ENCODE results near the gene SUPT3H.

The SUPT3H gene

DNA sequence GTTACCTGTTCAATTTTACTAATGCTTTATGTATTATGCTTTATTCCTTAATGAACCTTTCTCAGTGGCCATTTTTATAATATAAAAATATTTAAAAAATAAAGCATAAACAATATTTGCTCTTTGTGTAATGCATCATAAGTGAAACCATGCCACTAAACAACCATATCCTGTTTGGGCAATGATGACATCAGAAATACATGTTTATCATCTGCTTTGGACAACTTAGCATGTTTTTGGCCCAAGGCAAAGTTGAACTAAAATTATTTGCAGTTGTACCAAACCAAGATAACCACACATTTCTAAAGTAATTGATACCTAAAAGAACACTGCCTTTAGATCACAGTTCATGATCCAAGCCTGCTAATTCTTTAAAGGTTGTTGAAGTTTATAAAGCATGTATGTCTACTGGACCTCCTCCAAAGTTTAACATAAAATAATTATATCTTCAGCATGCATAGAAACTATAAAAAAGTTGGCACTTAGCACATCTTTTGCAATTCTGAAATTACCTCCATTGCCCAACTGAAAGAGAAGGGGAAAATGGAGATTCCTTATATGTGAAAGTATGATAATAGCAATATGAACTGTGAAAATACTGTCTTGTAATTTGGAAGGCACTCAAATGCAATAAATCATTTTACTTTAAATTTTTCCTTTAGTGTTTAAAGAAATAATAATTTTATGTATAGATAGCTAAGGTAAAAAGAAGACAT lies 375.2 kb downstream of the SUPT3H start:
- Histone ChIP-seq H3K4me1 (no peaks in the 10 kb centered on the region), H3K9me3 (no peaks in the 10 kb centered on the region), H3K36me3 (replicated peaks) (no peaks in the 10 kb centered on the region), H3K27me3 (ENCODE audit: low read depth) (no peaks in the 10 kb centered on the region), H3K4me3 (no peak overlapping the region)
- in situ Hi-C loops (cut with MboI; ENCODE audit: low sequenced_read_pairs), result no loop called here
- DNase-seq (ENCODE audit: low spot score in 2 of 2), result no peak

DNA sequence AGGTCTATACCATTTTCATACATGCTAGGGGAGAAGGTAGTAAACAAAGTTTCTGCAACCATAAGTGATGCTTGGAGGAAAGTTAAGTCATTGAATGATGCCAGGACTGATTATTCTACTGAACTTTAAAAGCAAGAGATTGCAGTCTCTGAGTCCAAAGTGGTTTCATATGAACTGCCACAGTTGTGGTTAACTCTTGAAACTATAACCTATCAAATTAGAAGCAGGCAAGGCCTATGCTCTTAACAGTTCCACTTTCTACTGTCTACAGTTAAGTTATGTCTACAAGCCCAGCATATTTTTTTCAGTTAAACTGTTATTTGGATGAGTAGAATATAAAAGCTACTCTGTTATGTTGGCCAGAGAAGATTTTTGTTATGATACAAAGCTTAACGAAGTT lies 376.1 kb downstream of the SUPT3H start:
- H3K4me1 ChIP-seq, result no peaks in the 10 kb centered on the region
- no peak for DNase-seq (ENCODE audit: low spot score in 2 of 2)
- no peaks in the 10 kb centered on the region for H3K27me3 ChIP-seq (ENCODE audit: low read depth)
- H3K4me3 ChIP-seq, result no peak overlapping the region
- H3K9me3 ChIP-seq, result no peaks in the 10 kb centered on the region
- H3K36me3 ChIP-seq (replicated peaks), result no peaks in the 10 kb centered on the region
- in situ Hi-C loops (cut with MboI; ENCODE audit: low sequenced_read_pairs), result no loop called here

DNA sequence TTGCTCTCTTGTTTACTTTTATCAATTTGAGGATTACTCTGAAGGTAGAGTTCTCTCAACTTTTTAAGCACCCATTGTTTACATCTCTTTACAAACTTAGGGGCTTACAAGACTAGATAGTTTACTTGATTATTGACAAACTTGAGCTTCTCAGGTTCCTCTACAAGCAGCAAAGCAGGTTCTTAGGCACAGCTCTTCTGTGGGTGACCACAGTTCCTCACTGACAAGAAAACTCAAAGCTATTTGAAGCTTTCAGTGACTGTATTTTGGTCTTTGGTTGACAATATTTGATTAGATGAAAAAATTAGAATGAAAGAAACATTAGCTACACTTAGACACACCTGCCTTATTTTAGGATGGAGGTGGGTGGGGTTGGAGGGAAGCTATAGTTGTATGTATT lies 376.9 kb downstream of the SUPT3H start:
- DNase-seq (ENCODE audit: low spot score in 2 of 2), result no peak
- H3K4me3 ChIP-seq, result no peak overlapping the region
- in situ Hi-C loops (cut with MboI; ENCODE audit: low sequenced_read_pairs), result no loop called here

DNA sequence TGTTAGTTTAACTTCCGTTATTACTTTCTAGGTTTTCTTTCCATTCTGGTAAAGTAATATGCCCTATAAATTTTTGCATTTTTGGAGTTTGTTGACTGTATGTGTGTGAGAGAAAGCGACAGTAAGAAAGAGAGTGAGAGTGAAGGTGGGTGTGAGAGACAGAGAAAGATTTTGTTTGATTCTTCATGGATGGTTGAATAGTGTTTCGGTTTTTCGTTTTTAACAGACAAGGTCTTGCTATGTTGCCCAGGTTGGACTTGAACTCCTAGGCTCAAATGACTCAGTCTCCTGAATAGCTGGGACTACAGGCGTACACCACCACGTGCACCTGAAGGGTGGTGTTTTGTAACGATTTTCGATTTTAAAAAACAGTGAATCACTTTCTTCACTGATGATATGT lies 378.7 kb downstream of the SUPT3H start:
- H3K4me1 ChIP-seq, result peaks cover 8% of the 10 kb centered on the region; the same call in 1 of the 2 replicates
- DNase-seq (ENCODE audit: low spot score in 2 of 2), result no peak
- in situ Hi-C loops (cut with MboI; ENCODE audit: low sequenced_read_pairs), result no loop called here
- no peaks in the 10 kb centered on the region for H3K9me3 ChIP-seq
- no peak overlapping the region for H3K4me3 ChIP-seq
- H3K27me3 ChIP-seq (ENCODE audit: low read depth), result no peaks in the 10 kb centered on the region
- H3K36me3 ChIP-seq (replicated peaks), result no peaks in the 10 kb centered on the region

More for the DNA sequence above, 376.9 kb downstream of the SUPT3H start:
- H3K36me3 ChIP-seq (replicated peaks), result no peaks in the 10 kb centered on the region
- no peaks in the 10 kb centered on the region for H3K9me3 ChIP-seq
- peaks cover 3% of the 10 kb centered on the region; the same call in 1 of the 2 replicates for H3K4me1 ChIP-seq
- H3K27me3 ChIP-seq (ENCODE audit: low read depth), result no peaks in the 10 kb centered on the region

DNA sequence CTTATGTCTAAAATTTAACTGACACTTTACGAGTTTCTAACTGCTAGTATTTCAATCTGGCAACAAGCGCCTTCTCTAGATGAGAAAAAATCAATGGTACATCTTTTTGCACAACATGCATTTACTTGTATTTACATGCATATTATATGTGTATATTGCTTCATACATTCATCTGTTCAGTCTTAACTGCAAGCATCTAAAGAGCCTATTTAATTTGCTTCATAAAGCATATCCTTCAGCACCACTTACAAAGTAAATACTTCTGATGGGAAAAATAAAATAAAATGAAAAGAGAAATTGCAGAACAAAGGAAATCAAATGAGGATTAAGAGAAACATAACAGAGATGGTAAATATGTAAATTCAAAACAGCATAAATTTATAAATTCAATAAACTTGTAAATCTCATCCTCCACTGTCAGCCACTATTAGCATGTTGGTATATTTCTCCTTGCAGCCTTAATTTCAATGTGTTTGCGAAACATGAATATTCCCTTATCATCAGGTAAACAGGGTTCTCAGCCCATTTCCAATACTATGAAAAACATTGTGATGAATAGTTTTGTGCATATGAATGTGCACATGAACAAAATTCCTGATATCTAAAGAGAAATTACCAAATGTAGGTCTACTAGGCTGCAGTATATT lies 382.1 kb downstream of the SUPT3H start:
- DNase-seq (ENCODE audit: low spot score in 2 of 2), result peak in 1 of 2 experiments; percentile 53
- H3K4me3 ChIP-seq, result no peak overlapping the region
- no peaks in the 10 kb centered on the region for H3K36me3 ChIP-seq (replicated peaks)
- peaks cover 8% of the 10 kb centered on the region; the same call in 1 of the 2 replicates for H3K4me1 ChIP-seq
- no peaks in the 10 kb centered on the region for H3K27me3 ChIP-seq (ENCODE audit: low read depth)
- H3K9me3 ChIP-seq, result no peaks in the 10 kb centered on the region
- in situ Hi-C loops (cut with MboI; ENCODE audit: low sequenced_read_pairs), result no loop called here

DNA sequence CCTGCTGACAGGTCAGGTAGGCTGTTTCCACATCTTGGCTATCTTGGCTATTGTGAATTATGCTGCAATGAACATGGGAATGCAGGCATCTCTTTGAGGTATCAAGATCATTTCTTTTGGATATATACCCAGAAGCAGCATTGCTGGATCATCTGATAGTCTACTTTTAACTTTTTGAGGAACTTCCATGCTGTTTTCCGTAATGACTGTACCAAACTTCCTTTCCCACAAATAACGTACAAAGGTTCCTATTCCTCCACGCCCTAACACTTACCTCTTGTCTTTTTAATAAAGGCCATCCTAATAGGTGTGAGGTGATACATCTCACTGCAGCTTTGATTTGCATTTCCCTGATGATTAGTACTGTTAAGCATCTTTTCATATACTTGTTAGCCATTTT lies 388.3 kb downstream of the SUPT3H start:
- in situ Hi-C loops (cut with MboI; ENCODE audit: low sequenced_read_pairs), result no loop called here
- no peaks in the 10 kb centered on the region for H3K27me3 ChIP-seq (ENCODE audit: low read depth)
- H3K9me3 ChIP-seq, result no peaks in the 10 kb centered on the region
- DNase-seq (ENCODE audit: low spot score in 2 of 2), result no peak
- no peak overlapping the region for H3K4me3 ChIP-seq
- no peaks in the 10 kb centered on the region for H3K36me3 ChIP-seq (replicated peaks)
- no peaks in the 10 kb centered on the region for H3K4me1 ChIP-seq

DNA sequence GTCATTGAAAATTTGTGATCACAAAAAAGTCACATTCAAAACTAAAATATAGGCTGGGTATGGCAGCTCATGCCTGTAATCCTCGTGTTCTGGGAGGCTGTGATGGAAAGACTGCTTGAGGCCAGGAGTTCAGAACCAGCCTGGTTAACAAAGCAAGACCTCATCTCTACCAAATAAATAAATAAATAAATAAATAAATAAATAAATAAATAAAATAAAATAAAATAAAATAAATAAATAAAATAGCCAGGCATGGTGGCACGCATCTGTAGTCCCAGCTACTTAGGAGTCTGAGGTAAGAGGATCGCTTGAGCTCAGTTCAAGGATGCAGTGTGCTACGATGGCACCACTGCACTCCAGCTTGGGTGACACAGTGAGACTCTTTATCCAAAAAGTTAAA lies 392.7 kb downstream of the SUPT3H start:
- DNase-seq (ENCODE audit: low spot score in 2 of 2), result no peak
- in situ Hi-C loops (cut with MboI; ENCODE audit: low sequenced_read_pairs), result no loop called here
- no peak overlapping the region for H3K4me3 ChIP-seq
- H3K9me3 ChIP-seq, result no peaks in the 10 kb centered on the region
- no peaks in the 10 kb centered on the region for H3K27me3 ChIP-seq (ENCODE audit: low read depth)
- no peaks in the 10 kb centered on the region for H3K4me1 ChIP-seq
- H3K36me3 ChIP-seq (replicated peaks), result no peaks in the 10 kb centered on the region

DNA sequence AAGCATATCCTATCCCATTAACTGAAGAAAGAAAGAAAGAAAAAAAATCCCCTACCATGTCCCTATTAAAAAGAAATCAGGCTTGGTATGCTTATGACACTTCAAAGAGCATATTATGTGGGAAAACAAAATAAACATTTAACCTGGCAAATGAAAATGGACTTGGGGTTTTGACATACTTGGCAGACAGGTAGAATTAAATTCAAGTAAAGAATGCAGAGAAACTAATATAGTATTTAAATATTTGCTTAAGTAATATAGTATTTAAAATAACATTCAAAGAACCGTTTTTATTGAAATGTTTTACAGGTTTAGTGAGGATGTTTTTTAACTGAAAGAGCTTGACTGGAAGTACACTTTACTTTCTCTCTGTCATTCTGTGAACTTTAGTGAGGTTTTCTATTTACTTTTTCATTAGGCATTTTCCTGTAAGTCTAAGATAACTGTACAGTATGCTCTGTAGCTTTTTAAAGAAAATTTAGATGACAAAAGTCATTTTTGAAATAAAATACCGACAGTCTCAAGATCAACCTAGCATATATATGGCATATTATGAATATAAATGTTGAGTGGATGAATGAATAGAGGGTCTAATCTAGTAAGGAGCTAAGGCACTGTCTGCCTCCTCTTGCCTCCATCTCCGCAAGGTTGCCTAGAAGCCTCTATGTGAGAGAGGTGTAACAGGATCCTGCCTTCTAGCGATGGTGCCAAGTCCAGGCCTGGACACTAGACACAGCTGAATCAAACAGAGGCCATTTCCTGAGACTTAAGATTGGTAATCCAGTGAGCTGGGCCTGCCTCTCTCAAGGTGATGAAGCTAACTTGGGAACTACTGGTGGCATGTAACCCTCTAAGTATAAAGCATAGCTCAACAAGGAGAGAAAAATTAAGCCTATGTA lies 394.0 kb downstream of the SUPT3H start:
- Histone ChIP-seq H3K27me3 (ENCODE audit: low read depth) (no peaks in the 10 kb centered on the region), H3K4me3 (no peak overlapping the region), H3K9me3 (no peaks in the 10 kb centered on the region), H3K4me1 (no peaks in the 10 kb centered on the region), H3K36me3 (replicated peaks) (no peaks in the 10 kb centered on the region)
- DNase-seq (ENCODE audit: low spot score in 2 of 2), result no peak
- in situ Hi-C loops (cut with MboI; ENCODE audit: low sequenced_read_pairs), result no loop called here

DNA sequence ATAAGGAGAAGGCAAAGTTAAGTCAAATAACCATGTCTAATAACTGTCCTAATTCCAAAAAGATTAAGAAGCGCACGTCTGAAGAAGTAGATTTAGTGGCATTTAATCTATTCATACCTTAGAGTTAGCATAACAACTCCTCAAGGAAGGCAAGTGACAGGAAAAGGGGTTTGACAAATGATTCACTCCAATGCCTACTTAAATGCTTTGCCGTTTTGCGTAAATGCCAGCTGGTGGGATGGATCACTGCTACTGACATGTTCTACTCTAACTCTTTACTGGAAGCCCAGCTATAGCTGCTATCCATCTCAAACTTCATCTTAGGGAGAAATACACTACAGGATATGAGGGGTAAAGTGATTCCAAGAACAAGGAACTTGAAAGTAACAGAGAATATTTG lies 396.9 kb downstream of the SUPT3H start:
- H3K4me1 ChIP-seq, result no peaks in the 10 kb centered on the region
- in situ Hi-C loops (cut with MboI; ENCODE audit: low sequenced_read_pairs), result no loop called here
- no peaks in the 10 kb centered on the region for H3K9me3 ChIP-seq
- no peaks in the 10 kb centered on the region for H3K36me3 ChIP-seq (replicated peaks)
- no peak overlapping the region for H3K4me3 ChIP-seq
- H3K27me3 ChIP-seq (ENCODE audit: low read depth), result no peaks in the 10 kb centered on the region
- DNase-seq (ENCODE audit: low spot score in 2 of 2), result no peak

DNA sequence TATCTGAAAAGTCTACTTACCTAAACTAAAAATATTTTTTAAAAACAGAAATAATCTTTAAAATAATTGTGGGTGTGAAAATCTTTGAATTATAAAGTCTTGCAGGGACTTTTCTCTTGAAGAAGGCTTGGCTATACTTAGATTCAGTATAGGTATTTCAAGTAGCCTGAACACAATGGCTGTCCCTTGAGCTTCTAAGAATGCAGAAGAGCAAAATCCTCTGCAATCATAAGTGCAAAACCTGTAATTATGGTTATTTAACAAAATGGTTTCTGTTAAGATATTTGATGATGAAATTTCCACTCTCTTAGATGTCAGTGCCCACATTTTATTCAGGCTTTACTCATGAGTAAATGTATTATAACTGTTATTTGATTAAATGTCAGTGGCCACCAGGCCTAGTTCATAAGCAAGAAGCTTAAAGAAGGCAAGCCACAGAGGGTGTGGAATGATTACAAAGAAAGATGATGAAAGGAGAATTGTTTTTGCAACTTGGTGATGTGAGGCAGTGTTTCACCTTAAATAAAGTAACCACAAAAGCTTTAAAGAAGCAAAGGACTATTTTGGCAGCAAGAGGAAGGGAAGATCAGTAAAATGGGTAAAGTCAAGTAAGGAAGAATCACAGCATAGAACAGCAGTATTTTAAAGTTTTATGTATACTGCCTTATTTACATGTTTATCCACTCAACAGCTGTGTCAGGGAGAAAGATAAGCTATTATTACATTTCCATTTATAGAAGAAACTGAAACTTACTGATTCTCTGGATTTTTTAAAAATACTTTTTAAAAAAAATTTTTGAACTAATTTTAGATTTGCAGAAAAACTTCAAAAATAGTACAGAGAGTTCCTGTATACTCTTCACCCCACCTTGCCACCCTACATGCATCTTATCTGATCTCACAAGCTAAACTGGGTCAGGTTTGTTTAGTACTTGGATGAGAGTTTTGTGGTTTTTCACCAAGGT lies 400.8 kb downstream of the SUPT3H start:
- in situ Hi-C loops (cut with MboI; ENCODE audit: low sequenced_read_pairs), result no loop called here
- DNase-seq (ENCODE audit: low spot score in 2 of 2), result no peak
- no peaks in the 10 kb centered on the region for H3K36me3 ChIP-seq (replicated peaks)
- no peaks in the 10 kb centered on the region for H3K27me3 ChIP-seq (ENCODE audit: low read depth)
- no peak overlapping the region for H3K4me3 ChIP-seq
- peaks cover 5% of the 10 kb centered on the region for H3K9me3 ChIP-seq
- no peaks in the 10 kb centered on the region for H3K4me1 ChIP-seq

DNA sequence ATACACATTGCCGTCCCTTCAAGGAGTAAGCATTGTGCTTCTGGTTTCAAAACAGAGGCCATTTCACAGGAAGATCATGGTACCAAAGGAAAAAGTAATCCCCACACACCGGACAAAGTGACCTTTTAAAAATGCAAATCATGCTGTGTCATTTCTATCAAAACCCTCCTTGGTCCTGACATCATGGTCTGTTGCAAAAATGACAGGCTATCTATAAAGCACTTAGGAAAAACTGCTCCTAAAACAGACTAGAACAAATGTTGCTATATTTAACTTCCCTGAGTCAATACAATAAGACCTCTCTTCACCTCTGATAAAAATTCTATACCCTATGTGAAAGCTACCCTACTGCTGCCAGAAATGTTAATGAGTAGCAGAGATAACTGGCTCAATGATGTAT lies 403.2 kb downstream of the SUPT3H start:
- in situ Hi-C loops (cut with MboI; ENCODE audit: low sequenced_read_pairs), result no loop called here

DNA sequence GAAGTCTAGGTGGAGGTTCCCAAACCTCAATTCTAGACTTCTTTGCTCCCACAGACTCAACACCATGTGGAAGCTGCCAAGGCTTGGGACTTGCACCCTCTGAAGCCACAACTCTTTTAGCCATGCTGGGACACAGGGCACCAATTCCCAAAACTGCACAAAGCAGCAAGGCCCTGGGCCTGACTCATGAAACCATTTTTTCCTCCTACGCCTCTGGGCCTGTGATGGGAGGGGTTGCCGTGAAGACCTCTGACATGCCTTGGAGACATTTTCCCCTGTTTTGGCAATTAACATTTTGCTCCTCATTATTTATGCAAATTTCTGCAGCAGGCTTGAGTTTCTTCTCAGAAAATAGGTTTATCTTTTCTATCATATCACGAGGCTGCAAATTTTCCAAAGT lies 405.0 kb downstream of the SUPT3H start:
- DNase-seq (ENCODE audit: low spot score in 2 of 2), result no peak
- Histone ChIP-seq H3K27me3 (ENCODE audit: low read depth) (no peaks in the 10 kb centered on the region), H3K9me3 (peaks cover 5% of the 10 kb centered on the region), H3K36me3 (replicated peaks) (no peaks in the 10 kb centered on the region), H3K4me1 (no peaks in the 10 kb centered on the region), H3K4me3 (no peak overlapping the region)
- in situ Hi-C loops (cut with MboI; ENCODE audit: low sequenced_read_pairs), result no loop called here

More for the DNA sequence above, 403.2 kb downstream of the SUPT3H start:
- Histone ChIP-seq H3K9me3 (peaks cover 5% of the 10 kb centered on the region), H3K36me3 (replicated peaks) (no peaks in the 10 kb centered on the region), H3K27me3 (ENCODE audit: low read depth) (no peaks in the 10 kb centered on the region), H3K4me3 (no peak overlapping the region), H3K4me1 (no peaks in the 10 kb centered on the region)
- DNase-seq (ENCODE audit: low spot score in 2 of 2), result no peak
